ENCODE results near the gene NTN5.

NTN5 gene

DNA sequence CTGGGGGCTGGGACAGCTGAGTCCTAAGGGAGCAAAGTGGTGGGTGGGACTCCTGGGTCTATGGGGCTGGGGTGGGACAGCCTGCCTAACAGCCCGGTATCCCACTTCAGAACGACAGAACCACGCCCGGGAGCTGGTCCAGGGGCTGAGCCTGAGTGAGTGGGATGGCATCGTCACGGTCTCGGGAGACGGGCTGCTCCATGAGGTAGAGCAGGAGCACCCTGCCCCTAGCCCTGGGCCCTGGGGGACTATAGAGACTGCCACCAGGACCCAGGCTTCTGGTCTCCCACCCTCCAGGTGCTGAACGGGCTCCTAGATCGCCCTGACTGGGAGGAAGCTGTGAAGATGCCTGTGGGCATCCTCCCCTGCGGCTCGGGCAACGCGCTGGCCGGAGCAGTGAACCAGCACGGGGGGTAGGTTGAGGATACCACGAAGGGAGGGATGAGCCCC, 44.9 kb downstream of the NTN5 start:
- no peak overlapping the region for H3K4me3 ChIP-seq (ENCODE audit: low read depth, low read length)
- H3K9me3 ChIP-seq = no peaks in the 10 kb centered on the region
- peaks cover 4% of the 10 kb centered on the region for H3K4me1 ChIP-seq
- H3K27me3 ChIP-seq = no peaks in the 10 kb centered on the region
- no peak for TF ChIP-seq CTCF (IDR thresholded peaks at IDR 0.05; ENCODE audit: low read depth, low read length)
- no peaks in the 10 kb centered on the region for H3K36me3 ChIP-seq
- no peak for DNase-seq

DNA sequence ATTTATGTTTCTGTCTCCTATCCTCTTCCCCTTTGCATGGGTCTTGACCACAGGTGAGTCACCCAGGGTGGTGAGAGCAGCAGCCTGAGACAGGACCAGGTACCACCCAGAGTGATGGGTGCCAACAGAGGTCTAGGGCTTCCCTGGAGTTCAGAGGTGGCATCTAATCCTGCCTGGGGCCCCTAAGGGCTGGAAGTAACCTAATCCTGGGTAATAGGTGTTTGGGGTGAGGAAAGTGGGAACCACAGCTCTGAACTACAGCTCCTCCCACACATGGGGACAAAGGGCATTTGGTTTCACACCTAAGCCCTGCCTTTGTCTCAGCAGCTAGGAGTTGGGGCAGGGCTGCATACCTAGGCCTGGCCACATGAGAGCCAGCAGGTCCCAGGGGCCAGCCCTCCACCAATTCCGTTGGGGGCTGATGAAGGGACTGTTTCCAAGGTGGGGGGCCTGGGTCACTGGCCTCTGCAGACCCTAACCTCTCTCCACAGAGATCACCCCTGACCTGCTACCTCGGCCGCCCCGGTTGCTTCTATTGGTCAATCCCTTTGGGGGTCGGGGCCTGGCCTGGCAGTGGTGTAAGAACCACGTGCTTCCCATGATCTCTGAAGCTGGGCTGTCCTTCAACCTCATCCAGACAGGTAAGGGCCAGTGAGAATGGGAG, 45.5 kb downstream of the NTN5 start:
- Histone ChIP-seq H3K9me3 (no peaks in the 10 kb centered on the region), H3K4me1 (peaks cover 4% of the 10 kb centered on the region), H3K36me3 (no peaks in the 10 kb centered on the region), H3K27me3 (no peaks in the 10 kb centered on the region), H3K4me3 (ENCODE audit: low read depth, low read length) (no peak overlapping the region)
- no peak for DNase-seq
- no peak for TF ChIP-seq CTCF (IDR thresholded peaks at IDR 0.05; ENCODE audit: low read depth, low read length)

- H3K36me3 ChIP-seq = no peaks in the 10 kb centered on the region
These were observed 46.9 kb downstream of the NTN5 start for GRCh38 chr19:48625891-48626327.

DNA sequence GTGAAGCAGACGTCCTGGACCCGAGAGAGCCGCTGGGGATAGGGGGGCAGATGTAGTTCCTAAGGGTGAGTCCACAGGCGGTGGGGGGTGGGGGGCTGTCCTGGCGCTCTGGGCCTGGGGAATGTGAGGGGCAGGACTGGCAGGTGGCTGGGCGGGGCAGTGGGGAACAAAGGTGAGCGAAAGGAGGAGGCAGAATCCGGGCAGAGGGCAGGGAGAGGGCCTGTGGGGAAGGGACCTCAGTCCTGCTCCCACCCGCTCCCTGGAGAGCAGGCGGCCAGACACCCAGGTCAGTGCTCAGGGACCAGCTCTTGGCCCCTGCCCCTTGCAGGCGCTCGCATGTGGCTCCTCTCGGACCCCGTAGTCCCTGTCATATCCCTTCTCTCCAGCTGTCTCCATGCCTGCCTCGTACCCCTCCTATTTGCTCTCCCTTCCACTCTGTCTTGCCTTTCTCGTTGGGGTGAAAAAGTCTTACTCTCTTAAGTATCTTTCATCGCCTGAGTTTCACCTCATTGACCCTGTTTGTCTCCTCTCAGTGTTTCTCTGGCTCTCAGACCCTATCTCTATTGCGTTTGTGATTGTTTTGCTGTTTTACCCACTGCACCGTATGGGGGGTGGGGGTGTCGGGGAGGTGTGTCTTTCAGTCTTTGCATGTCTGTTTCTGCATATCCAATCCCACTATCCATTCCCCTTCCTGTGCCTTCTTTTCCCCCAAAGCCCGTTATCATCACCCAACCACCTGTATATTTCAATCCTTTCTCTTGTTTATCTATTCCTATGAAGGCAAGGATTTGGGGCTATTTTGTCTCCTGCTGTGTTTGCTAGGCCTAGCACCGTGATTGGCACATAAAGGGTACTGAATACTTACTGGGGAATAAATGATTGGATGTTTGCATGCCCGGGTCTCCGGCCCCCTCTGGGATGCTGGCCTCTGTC, 47.8 kb downstream of the NTN5 start:
- Histone ChIP-seq H3K36me3 (no peaks in the 10 kb centered on the region), H3K4me1 (no peaks in the 10 kb centered on the region; the same call in 1 of the 2 replicates), H3K4me3 (ENCODE audit: low read depth, low read length) (peak overlapping the region; percentile 78), H3K27me3 (no peaks in the 10 kb centered on the region), H3K9me3 (no peaks in the 10 kb centered on the region)
- no peak for DNase-seq
- no peak for TF ChIP-seq CTCF (IDR thresholded peaks at IDR 0.05; ENCODE audit: low read depth, low read length)

More at GRCh38 chr19:48625891-48626327, 46.9 kb downstream of the NTN5 start:
- peaks cover 4% of the 10 kb centered on the region for H3K4me1 ChIP-seq
- no peak for DNase-seq
- no peak overlapping the region for H3K4me3 ChIP-seq (ENCODE audit: low read depth, low read length)
- no peaks in the 10 kb centered on the region for H3K27me3 ChIP-seq
- TF ChIP-seq CTCF (IDR thresholded peaks at IDR 0.05; ENCODE audit: low read depth, low read length) = no peak
- no peaks in the 10 kb centered on the region for H3K9me3 ChIP-seq

DNA sequence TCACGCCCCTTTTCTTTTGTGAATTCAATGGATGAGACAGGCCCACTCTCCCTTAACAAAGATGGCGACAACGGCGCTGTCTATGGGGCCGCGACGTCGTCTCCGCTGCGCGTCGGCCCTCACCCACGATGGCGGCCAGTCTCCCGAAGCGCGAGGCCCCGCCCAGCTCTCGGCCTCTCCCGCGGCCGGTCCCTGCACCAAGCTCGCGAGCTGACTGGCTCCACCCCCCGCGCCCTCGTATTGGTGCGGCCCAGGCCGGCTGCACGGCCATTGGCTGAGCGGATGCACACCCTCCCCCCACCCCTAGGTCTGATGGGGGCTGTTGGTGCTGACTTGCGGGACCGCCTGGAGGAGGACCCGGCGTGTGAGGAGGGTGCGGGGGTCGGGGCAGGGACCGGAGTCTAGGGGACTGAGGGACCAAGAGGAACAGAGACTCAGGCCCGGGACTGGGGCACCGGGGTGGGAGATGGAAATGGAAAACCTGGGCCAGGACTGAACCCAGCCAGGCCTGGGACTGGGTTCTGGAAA, 48.7 kb downstream of the NTN5 start:
- peak overlapping the region; percentile 78 for H3K4me3 ChIP-seq (ENCODE audit: low read depth, low read length)
- H3K36me3 ChIP-seq = no peaks in the 10 kb centered on the region
- no peaks in the 10 kb centered on the region for H3K27me3 ChIP-seq
- DNase-seq = peak; percentile 100
- no peak for TF ChIP-seq CTCF (IDR thresholded peaks at IDR 0.05; ENCODE audit: low read depth, low read length)
- H3K4me1 ChIP-seq = no peaks in the 10 kb centered on the region
- H3K9me3 ChIP-seq = no peaks in the 10 kb centered on the region

All from BE2C (cell line).